HCT116 (cell line): ENCODE data around the gene ENKD1.

Source experiments
- CTCF ChIP-seq, 3 experiments: fragments of 200-600 bp in 1 of 3; sonication (generic) in 1 of 3; IDR thresholded peaks in 2 of 3; conservative IDR thresholded peaks in 1 of 3; 2 replicates each; pipeline ENCODE4 v1.5.1; 2012 to 2017; ENCODE audit warnings: low read depth in 2 of 3, low read length in 2 of 3, antibody characterized with exemption in 1 of 3, borderline replicate concordance in 1 of 3, control low read depth in 1 of 3, mild to moderate bottlenecking in 1 of 3, mixed read lengths in 1 of 3, mixed run types in 1 of 3, moderate library complexity in 1 of 3; ENCODE audit not compliant: insufficient read depth in 1 of 3
- ELF1 ChIP-seq: IDR thresholded peaks from 2 replicates; pipeline ENCODE4 v1.6.1; 2012; ENCODE audit warnings: low read depth, borderline replicate concordance
- EZH2phosphoT487 ChIP-seq: fragments of 200-600 bp; IDR thresholded peaks from 2 replicates; pipeline ENCODE4 v1.6.1; 2018; ENCODE audit warnings: antibody characterized with exemption, borderline replicate concordance
- MAX ChIP-seq: IDR thresholded peaks from 2 replicates; pipeline ENCODE4 v1.6.1; 2012
- POLR2A ChIP-seq: IDR thresholded peaks from 2 replicates; pipeline ENCODE4 v1.7.0; 2011; ENCODE audit warnings: borderline replicate concordance; ENCODE audit not compliant: insufficient read depth, insufficient read length; ENCODE audit errors: extremely low read depth
- POLR2AphosphoS5 ChIP-seq: IDR thresholded peaks from 2 replicates; pipeline ENCODE4 v1.6.1; 2011; ENCODE audit warnings: mild to moderate bottlenecking, low read depth, low read length, moderate library complexity
- REST ChIP-seq: IDR thresholded peaks from 2 replicates; pipeline ENCODE4 v1.6.1; 2012; ENCODE audit warnings: low read depth
- ZNF274 ChIP-seq: fragments of 200-500 bp; sonication (Bioruptor generic); IDR thresholded peaks from 2 replicates; pipeline ENCODE4 v1.6.1; 2014; ENCODE audit warnings: mild to moderate bottlenecking, low read depth, low read length, inconsistent platforms

- TF ChIP-seq CTCF (IDR thresholded peaks at IDR 0.05 in 2 of 3, conservative IDR thresholded peaks at IDR 0.05 in 1 of 3; ENCODE audit: borderline replicate concordance in 1 of 3, insufficient read depth in 1 of 3, low read depth in 2 of 3, low read length in 2 of 3) (no peak), MAX (no peak), REST (no peak), EZH2phosphoT487 (no peak), ELF1 (no peak), ZNF274 (no peak), POLR2A (no peak), POLR2AphosphoS5 (no peak)
Observed at GRCh38 chr16:67648088-67648763, 18.3 kb downstream of the ENKD1 start.
